ENCODE results near the gene CLDN16.

GRCh38 chr3:190356246-190356645 lies 31.7 kb upstream of the CLDN16 start:
- TF ChIP-seq, protein P1, sequence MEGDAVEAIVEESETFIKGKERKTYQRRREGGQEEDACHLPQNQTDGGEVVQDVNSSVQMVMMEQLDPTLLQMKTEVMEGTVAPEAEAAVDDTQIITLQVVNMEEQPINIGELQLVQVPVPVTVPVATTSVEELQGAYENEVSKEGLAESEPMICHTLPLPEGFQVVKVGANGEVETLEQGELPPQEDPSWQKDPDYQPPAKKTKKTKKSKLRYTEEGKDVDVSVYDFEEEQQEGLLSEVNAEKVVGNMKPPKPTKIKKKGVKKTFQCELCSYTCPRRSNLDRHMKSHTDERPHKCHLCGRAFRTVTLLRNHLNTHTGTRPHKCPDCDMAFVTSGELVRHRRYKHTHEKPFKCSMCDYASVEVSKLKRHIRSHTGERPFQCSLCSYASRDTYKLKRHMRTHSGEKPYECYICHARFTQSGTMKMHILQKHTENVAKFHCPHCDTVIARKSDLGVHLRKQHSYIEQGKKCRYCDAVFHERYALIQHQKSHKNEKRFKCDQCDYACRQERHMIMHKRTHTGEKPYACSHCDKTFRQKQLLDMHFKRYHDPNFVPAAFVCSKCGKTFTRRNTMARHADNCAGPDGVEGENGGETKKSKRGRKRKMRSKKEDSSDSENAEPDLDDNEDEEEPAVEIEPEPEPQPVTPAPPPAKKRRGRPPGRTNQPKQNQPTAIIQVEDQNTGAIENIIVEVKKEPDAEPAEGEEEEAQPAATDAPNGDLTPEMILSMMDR (IDR thresholded peaks at IDR 0.05) = no peak
- TF ChIP-seq ZFX (IDR thresholded peaks at IDR 0.05; ENCODE audit: borderline replicate concordance) = no peak

Measured in 22Rv1 (cell line).